NCI-H128 (cell line): ENCODE measurements around the gene SPDYE2B.
"Not testable (repeated sequence)": the region's sequence is repeated elsewhere in the genome, so short reads cannot be mapped to it uniquely, and the experiment has no call there.

Source experiments
- DNase-seq: peaks from one replicate; lab custom pipeline; 2025; ENCODE audit not compliant: unreplicated experiment; lab: John Stamatoyannopoulos, UW

Gene SPDYE2B, protein sequence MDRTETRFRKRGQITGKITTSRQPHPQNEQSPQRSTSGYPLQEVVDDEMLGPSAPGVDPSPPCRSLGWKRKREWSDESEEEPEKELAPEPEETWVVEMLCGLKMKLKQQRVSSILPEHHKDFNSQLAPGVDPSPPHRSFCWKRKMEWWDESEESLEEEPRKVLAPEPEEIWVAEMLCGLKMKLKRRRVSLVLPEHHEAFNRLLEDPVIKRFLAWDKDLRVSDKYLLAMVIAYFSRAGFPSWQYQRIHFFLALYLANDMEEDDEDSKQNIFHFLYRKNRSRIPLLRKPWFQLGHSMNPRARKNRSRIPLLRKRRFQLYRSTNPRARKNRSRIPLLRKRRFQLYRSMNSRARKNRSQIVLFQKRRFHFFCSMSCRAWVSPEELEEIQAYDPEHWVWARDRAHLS

DNA sequence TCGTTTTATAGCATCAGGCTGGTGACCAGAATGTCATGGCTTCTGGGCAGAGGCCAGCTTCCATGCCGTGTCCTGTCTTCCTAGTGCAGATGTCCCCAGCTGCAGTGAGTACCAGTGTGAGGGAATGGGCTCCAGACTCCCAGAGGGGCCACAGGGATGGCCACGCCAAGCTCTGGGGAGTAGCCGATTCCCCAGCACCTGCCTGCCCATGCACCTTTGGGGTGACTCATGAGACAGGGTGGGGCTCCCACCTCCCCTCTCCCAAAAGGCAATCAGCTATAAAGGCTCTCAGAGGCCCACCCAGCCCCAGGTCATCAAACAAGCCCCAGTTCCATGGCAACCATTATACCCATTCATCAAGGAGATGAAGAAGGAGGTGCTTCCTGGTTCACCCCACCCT, at the start of gene SPDYE2B:
Gene SPDYE2B, plus strand, starts transcription at position 396 of the 400 bp plus-strand sequence. CDS start 2,030 bp downstream, outside the sequence.
- not testable (repeated sequence) for DNase-seq

GRCh38 chr7:102602317-102602716, 47.8 kb upstream of the SPDYE2B start:
- DNase-seq = not testable (repeated sequence)

GRCh38 chr7:102604431-102605145, 45.5 kb upstream of the SPDYE2B start:
- DNase-seq = not testable (repeated sequence)

DNA sequence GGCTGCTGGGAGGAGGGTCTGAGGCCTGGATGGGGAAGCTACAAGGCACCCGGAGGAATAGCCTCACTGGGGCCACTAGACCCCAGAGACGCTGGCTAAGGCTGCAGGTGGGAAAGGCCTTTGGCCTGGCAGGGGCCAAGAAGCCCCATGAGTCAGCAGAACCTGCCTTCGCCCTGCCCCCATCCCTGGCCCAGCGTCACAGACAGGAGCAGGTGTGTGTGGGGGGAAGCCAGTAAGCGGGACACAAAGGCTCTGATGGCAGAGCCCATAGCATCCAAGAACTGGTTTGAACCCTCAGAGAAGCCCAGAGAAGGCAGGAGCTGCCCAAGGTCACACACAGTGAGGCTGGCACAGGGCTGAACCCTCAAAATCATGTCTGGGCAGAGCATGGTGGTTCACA, 43.3 kb upstream of the SPDYE2B start:
- not testable (repeated sequence) for DNase-seq

- DNase-seq = not testable (repeated sequence)
These were observed 40.4 kb upstream of the SPDYE2B start for GRCh38 chr7:102609734-102610133.

DNA sequence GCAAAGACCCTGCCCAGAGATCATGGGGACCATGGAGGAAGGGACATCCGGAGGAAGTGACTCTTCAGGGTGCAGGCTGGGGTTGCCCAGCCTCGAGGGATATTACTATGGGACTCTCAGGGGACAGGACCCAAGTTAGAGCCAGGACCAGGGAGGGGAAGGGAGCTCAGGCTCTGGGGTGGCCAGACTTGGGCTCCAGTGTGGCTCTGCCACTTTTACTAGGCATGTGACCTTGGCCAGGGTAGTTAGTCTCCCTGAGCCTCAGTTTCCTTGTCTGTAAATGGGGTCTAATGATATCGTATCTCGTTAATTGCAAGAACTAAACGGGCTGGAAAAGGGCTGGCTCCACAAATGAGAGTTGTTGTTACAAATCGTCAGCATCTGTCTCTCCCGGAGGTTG, 39.7 kb upstream of the SPDYE2B start:
- not testable (repeated sequence) for DNase-seq

GRCh38 chr7:102611013-102611674, 39.0 kb upstream of the SPDYE2B start:
- DNase-seq = not testable (repeated sequence)

DNA sequence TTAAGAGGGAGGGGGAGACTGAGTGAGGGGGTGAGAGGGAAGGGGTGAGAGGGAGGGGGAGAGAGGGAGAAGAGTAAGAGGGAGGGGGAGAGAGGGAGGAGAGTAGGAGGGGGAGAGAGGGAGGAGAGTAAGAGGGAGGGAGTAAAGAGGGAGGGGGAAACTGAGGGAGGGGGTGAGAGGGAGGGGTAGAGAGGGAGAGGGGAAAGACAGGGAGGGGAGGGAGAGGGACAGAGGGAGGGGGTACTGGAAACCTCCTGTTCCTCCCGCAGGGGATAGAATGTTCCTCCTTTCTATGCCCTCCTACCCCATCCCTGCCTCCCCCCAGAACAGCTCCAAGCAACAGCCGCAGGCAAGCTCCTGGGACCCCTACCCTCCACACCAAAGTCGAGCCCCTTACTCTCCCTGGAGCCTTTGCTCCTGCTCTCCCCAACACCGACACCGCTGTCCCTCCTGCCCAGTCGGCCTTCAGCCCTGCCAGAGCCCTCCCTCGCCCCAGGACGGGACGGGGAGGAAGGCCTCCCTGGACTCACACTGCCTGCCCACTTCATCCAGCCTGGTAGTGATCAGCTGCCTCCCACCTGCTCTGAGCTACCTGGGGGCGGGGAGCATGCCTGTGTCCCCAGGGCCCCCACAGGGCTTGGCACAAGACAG, 38.3 kb upstream of the SPDYE2B start:
- not testable (repeated sequence) for DNase-seq

GRCh38 chr7:102613575-102614345, 36.4 kb upstream of the SPDYE2B start:
- DNase-seq = not testable (repeated sequence)

DNA sequence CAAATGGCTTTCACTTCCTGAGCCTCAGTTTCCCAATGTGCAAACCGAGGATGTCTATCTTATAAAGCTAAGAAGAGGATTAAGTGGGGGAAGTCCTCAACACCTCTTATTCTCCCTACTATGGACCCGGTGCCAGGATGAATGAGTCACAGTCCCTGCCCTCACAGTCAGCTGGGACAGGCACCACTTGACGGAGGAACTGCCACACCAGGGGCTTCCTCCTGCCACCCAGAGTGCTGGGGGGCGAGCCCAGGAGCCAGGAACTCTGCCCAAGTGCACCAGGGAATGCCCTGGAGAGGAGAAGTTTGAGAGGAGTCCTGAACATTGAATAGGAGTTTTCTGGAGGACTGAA, 35.8 kb upstream of the SPDYE2B start:
- not testable (repeated sequence) for DNase-seq

- DNase-seq = not testable (repeated sequence)
These were observed 35.2 kb upstream of the SPDYE2B start for GRCh38 chr7:102614873-102615272.

DNA sequence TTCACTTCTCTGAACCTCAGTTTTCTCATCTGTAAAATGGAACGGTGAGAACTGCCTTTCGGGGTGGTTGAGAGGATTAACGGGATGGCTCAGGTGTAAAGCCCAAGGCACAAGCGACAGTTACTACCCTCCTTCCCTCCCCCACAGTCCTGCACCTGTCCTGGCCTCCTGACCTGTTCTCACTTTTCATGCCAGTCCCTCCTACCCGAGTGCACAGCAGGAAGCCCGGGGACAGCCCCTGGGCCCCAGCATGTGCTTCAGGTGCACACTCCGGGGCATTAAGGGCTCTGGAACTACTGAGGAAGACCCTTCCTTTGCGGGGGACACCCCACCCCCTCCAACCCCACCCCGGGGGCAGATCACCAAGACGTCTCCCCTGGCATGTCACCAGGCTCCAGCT, 34.2 kb upstream of the SPDYE2B start:
- DNase-seq = not testable (repeated sequence)

- not testable (repeated sequence) for DNase-seq
These were observed 33.5 kb upstream of the SPDYE2B start, which contains the start of gene RASA4 for GRCh38 chr7:102616507-102617125. Gene RASA4 (minus strand): TSS chr7:102616756. CDS start chr7:102616689, 67 bp downstream.

- not testable (repeated sequence) for DNase-seq
These were observed 32.0 kb upstream of the SPDYE2B start for GRCh38 chr7:102618122-102618521.

DNA sequence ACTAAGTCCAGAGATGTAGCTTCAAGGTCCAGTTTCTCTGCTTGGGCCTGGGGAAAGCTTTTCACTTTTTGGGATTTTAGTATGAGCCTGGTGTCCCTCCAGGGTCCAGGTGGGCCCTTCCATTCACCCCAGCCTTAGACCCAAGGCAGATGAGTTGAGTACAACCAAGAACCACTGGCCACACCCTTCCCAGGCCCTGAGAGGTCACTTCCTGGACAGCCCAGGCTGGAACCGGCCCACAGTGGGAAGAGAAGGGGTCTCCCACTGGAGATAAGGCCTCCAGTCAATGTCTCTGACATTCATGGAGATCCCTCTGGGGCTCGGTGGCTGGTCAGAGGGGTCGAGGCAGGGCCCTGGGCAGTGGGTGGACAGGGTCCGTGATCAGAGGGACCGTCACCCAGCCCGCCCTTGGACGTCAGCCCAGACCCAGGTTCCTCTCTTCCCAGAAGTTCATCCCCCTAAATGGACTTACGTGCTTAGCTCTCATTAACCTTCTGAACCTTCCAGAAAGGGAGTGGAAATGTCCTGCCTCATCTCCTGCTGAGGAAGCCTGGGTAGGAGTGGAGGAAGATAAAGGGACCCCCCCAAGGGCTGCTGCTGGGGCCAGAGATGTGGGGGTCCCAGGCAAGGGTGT, 22.7 kb upstream of the SPDYE2B start:
- DNase-seq = not testable (repeated sequence)

GRCh38 chr7:102630622-102631021, 19.5 kb upstream of the SPDYE2B start:
- not testable (repeated sequence) for DNase-seq

DNA sequence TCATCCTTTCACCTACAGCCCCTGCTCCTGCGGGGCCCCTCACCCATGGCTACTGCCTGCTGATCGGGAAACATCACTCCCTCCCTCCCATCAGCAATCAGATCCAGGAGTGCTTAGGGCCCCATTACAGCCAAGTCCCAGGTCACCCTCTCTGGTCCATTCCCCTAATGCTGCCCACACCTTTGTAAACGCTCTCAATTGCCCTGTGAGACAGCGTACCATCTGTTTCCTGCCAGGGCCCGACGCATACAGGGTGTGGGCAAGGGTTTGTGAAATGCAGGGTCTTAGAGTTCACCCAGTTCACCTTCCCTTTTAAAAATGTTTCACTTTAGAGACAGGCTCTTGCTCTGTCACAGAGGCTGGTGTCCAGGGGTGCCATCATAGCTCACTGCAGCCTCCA, 15.8 kb upstream of the SPDYE2B start:
- DNase-seq = not testable (repeated sequence)

GRCh38 chr7:102635354-102635753, 14.8 kb upstream of the SPDYE2B start:
- DNase-seq = not testable (repeated sequence)

GRCh38 chr7:102636956-102637355, 13.2 kb upstream of the SPDYE2B start:
- DNase-seq = not testable (repeated sequence)
